ENCODE data around the gene NCAM1.

NCAM1 gene

DNA sequence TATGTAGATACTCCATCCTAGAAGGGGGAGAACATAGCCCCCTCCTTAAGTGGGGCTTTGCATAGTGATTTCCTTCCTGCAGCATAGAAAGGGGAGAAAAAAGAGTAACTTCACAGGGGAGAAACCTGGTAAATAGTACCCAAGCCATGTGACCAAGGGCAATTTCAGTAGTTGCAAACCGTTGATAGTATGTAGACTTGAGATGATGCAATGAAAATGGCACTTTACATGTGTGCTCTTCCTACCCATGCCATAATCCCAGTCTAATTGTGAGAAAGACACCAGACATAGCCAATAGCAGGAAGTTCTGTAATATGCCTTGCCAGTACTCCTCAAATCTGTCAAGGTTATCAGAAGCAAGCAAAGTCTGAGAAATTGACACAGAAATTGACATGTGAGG, 104.1 kb downstream of the NCAM1 start:
- TF ChIP-seq, protein P1, sequence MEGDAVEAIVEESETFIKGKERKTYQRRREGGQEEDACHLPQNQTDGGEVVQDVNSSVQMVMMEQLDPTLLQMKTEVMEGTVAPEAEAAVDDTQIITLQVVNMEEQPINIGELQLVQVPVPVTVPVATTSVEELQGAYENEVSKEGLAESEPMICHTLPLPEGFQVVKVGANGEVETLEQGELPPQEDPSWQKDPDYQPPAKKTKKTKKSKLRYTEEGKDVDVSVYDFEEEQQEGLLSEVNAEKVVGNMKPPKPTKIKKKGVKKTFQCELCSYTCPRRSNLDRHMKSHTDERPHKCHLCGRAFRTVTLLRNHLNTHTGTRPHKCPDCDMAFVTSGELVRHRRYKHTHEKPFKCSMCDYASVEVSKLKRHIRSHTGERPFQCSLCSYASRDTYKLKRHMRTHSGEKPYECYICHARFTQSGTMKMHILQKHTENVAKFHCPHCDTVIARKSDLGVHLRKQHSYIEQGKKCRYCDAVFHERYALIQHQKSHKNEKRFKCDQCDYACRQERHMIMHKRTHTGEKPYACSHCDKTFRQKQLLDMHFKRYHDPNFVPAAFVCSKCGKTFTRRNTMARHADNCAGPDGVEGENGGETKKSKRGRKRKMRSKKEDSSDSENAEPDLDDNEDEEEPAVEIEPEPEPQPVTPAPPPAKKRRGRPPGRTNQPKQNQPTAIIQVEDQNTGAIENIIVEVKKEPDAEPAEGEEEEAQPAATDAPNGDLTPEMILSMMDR (IDR thresholded peaks at IDR 0.05; ENCODE audit: low read depth, low read length): no peak
- no peak overlapping the region for H3K4me3 ChIP-seq (ENCODE audit: low read depth, low read length)

DNA sequence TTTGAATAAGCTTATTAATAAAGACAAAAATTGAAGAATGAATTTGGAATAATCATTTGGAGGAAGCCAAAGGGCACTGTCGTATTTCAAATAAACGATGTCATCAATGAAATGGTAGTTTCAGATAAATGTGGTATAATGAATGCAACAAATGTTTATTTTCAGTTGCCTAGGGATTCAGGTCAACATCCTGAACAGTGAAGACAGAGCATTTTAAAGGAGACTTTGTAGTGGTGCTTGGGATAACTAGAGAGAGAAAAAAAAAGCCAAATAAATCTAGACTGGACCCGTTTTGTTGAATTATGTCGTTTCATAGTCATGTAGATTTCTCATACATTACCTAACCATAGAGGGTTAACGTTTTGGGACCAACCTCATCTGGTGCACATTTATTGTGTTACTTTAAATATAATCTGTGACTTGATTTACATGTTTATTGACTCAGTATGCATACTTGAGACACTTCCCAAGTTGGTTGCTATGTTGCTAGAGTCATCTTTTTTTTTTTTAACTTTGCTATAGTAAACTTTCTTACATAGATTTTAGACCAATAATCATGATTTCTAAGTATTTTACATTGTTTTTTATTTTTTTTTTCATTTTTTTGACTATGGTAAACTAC, 111.1 kb downstream of the NCAM1 start:
- TF ChIP-seq, protein P1 (IDR thresholded peaks at IDR 0.05; ENCODE audit: low read depth, low read length): no peak
- H3K4me3 ChIP-seq (ENCODE audit: low read depth, low read length): no peak overlapping the region

DNA sequence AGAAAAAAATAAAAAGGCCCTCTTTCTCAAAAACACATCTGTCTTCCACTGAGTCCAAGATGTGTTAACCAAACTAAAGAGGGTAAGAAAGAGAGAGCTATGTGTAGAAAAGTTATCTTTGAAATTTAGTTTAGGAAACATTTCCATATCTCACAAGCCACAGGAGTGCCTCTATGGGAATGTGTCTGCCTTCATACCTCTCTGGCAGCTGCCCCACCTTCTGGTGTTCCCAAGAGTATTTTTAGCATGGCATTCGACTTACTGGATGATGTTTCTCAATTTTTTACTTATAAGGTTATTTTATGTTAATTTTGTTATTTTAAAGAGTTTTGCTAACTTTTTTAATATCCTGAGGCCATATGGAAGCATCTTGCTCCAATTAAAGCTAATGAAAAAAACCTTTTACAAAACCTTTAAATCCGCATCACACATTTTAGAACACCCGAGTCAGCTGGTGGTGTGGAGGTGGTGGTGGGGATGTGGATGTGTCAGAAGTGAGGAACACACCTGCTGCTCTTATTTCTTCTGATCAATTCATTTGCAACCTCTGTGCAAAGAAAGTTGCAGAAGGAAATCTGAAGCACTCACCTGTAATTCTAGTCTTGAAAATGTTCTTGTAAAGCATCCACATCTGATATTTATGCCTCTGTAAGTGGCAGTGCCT, 112.2 kb downstream of the NCAM1 start:
- TF ChIP-seq, protein P1 (IDR thresholded peaks at IDR 0.05; ENCODE audit: low read depth, low read length): no peak
- no peak overlapping the region for H3K4me3 ChIP-seq (ENCODE audit: low read depth, low read length)

DNA sequence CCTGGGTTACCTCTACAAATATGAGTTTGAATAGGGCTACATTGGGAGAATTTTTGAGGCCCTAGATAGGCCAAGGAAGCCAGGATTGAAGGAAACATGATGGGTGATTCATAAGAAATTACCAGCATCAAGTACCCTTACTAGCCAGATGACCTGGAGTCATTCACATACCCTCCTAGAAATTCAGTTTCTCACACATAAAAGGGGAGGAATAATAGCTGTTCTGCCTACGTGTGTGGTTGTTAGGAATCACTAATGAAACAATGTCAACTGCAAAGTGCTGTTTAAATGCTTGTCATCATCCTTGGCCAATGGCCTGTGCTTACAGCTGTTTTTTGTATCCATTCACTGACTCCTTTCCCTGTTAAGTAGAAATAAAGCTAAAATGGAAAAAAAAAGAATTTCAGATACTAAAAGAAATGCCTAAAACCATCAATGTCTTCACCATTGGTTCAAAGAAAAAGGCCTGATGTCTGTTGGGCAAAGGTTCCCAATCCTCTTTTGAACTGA, 114.4 kb downstream of the NCAM1 start:
- TF ChIP-seq, protein P1 (IDR thresholded peaks at IDR 0.05; ENCODE audit: low read depth, low read length): no peak

DNA sequence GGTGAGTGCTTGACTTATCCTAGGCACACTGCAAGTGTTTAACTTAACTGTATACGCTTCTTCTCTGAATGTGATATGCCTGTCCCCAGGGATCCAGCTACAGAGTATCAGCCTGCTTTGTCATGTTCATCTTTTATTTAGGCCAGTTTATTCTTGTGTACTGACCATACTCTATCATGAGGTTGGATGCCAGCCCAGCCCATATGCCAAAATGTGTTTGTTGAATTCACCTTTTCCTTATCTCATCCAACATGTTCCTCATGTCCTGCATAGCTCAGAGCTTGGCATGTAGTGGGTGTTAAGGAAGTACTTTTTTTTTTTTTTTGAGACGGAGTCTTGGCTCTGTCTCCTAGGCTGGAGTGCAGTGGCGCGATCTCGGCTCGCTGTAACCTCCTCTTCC, 116.2 kb downstream of the NCAM1 start:
- TF ChIP-seq, protein P1 (IDR thresholded peaks at IDR 0.05; ENCODE audit: low read depth, low read length): no peak
- no peak overlapping the region for H3K4me3 ChIP-seq (ENCODE audit: low read depth, low read length)

More for the DNA sequence above, 114.4 kb downstream of the NCAM1 start:
- no peak overlapping the region for H3K4me3 ChIP-seq (ENCODE audit: low read depth, low read length)

DNA sequence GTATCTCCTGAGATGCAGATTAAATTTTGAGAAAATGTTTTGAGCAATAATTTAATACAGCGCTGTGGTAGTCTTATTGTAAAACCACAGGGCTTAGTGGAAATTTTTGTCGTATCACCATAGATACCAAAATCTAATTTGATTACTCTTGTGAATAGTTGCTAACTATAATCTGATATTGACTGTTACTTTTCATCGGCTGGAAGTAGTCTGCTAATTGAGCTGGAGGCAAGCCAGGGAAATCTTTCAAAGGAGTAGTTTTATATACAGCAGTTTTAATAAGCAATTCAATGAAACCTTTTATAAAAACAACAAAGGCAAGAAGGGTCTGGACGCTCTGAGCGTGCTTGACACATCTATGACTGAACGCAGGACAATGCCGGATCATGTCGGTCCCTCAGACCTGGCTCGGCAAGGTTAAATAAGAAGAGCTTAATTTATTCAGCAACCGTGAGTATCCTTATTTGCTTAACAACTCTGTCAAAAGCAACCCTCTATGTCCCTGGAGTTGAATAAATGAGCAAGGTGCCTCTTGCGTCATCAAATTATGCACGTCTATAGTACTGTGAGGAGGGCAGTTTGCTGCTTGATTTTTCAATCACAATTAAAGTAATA, 121.2 kb downstream of the NCAM1 start:
- H3K4me3 ChIP-seq (ENCODE audit: low read depth, low read length): no peak overlapping the region
- TF ChIP-seq, protein P1 (IDR thresholded peaks at IDR 0.05; ENCODE audit: low read depth, low read length): no peak

DNA sequence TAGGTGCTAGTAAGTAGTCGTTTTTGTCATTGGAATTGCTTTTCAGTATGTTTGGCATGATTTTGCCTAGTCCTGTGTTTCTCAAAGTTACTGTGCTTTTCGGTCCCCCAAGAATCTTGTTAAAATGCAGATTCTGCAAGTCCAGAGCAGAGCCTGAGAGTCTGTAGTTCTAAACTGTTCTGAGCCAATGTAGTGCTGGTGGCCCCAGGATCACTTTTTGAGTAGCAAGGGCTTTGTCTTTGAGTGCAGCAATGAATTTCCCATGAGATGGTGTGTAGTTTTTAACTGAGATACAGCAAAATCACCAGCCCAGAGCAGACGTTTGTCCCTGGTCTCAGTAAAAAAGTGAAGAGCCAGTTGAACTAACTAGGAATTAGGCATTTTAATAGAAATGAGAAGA, 122.4 kb downstream of the NCAM1 start:
- TF ChIP-seq, protein P1 (IDR thresholded peaks at IDR 0.05; ENCODE audit: low read depth, low read length): no peak
- H3K4me3 ChIP-seq (ENCODE audit: low read depth, low read length): no peak overlapping the region

Measured in WI38 (cell line).